ENCODE measurements around the gene C15orf39. TPM values are rescaled to one million over a fixed set of nuclear protein-coding genes. Genes with fewer than 3 reads are reported as not detected.

The C15orf39 gene
- total RNA-seq, 2 experiments from 2014 or later: 62.8 to 63.0 TPM

DNA sequence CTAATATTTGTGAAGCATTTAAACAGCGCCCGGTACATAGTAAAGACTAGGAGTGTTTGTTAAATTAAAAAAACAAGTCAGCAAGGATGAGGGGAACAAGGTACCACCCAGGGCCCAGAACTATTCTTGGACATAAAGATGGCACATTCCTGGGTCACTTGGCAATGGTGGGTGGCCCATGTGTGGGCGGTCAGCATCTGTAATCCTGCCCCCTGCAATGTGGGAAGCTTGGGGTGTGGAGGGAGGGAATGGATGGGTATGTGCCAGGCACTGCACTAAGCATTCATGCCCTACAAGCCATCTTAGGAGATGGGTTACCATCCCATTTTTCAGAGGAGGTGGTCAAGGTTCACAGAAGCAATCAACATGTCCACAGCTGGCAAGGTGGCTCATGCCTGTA lies 7.3 kb upstream of the C15orf39 start:
- Mint-ChIP-seq H3K4me3 (no peak overlapping the region), H3K27me3 (no peaks in the 10 kb centered on the region), H3K27ac (no peak overlapping the region), H3K4me1 (peaks cover 15% of the 10 kb centered on the region), H3K9me3 (ENCODE audit: low read depth) (no peaks in the 10 kb centered on the region), H3K36me3 (no peaks in the 10 kb centered on the region)
- ATAC-seq: no peak
- CTCF ChIA-PET: interaction anchor here (3.8 kb wide), 1 partner anchor 151 kb away, joined by 13 read pairs; no protein-coding TSS in a partner anchor
- no peak for DNase-seq

- Mint-ChIP-seq H3K4me1 (peaks cover 23% of the 10 kb centered on the region), H3K36me3 (no peaks in the 10 kb centered on the region)
These were observed 6.4 kb upstream of the C15orf39 start for GRCh38 chr15:75195122-75195765.

DNA sequence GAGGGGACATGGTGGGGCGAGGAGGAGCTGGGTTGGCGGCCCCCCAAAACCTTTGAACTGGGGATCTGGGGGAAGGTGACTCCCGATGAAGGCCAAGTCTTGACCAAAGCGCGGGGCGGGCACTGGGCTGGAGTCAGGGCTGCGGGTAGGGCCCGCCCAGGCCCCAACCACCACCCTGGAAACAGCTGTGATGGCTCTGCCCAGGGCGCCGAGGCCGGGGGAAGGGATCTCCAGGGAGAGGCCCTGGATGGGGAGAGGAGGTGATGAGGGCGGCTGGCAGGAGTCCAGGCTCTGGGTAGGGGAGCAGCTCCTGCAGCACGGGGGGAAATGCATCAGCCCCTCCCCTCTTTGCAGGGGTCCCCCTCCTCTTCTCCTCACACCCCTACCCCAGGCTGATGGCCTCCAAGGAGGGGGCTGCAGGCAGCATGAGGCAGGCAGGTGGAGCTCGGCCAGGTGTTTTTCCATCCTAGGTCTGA lies 5.9 kb upstream of the C15orf39 start:
- no peaks in the 10 kb centered on the region for H3K36me3 Mint-ChIP-seq
- ATAC-seq (no peak), DNase-seq (no peak)
- peaks cover 29% of the 10 kb centered on the region for H3K4me1 Mint-ChIP-seq
- H3K9me3 Mint-ChIP-seq (ENCODE audit: low read depth): no peaks in the 10 kb centered on the region
- H3K27ac Mint-ChIP-seq: no peak overlapping the region
- H3K4me3 Mint-ChIP-seq: no peak overlapping the region
- CTCF ChIA-PET: interaction anchor here (0.9 to 1.9 kb wide), 3 partner anchors 8 to 24 kb away, joined by 3 to 5 read pairs (median 4); no protein-coding TSS in a partner anchor
- no peaks in the 10 kb centered on the region for H3K27me3 Mint-ChIP-seq

More at GRCh38 chr15:75195122-75195765, 6.4 kb upstream of the C15orf39 start:
- no peak for DNase-seq
- Mint-ChIP-seq H3K27me3 (no peaks in the 10 kb centered on the region), H3K9me3 (ENCODE audit: low read depth) (no peaks in the 10 kb centered on the region), H3K4me3 (no peak overlapping the region), H3K27ac (no peak overlapping the region)
- ATAC-seq: no peak
- CTCF ChIA-PET: interaction anchor here (1.9 to 3.8 kb wide), 2 partner anchors 8 to 152 kb away, joined by 5 to 13 read pairs; no protein-coding TSS in a partner anchor

- no peaks in the 10 kb centered on the region for H3K27me3 Mint-ChIP-seq
- ATAC-seq (no peak), DNase-seq (no peak)
- peaks cover 35% of the 10 kb centered on the region for H3K4me1 Mint-ChIP-seq
- CTCF ChIA-PET: interaction anchor here (1.1 to 1.9 kb wide), 3 partner anchors 10 to 168 kb away, joined by 3 to 5 read pairs (median 4); no protein-coding TSS in a partner anchor
- H3K9me3 Mint-ChIP-seq (ENCODE audit: low read depth): no peaks in the 10 kb centered on the region
- no peak overlapping the region for H3K27ac Mint-ChIP-seq
- no peak overlapping the region for H3K4me3 Mint-ChIP-seq
- H3K36me3 Mint-ChIP-seq: no peaks in the 10 kb centered on the region
These were observed 4.5 kb upstream of the C15orf39 start for GRCh38 chr15:75197062-75197630.

GRCh38 chr15:75198560-75199356 lies 2.9 kb upstream of the C15orf39 start:
- no peaks in the 10 kb centered on the region for H3K9me3 Mint-ChIP-seq (ENCODE audit: low read depth)
- CTCF ChIA-PET: interaction anchor here (0.9 to 4.4 kb wide), 6 partner anchors 16 to 175 kb away, joined by 3 to 29 read pairs (median 7); partner anchors contain the start of gene PPCDC
- DNase-seq (peak; percentile 85), ATAC-seq (peak; percentile 27)
- H3K27me3 Mint-ChIP-seq: no peaks in the 10 kb centered on the region
- H3K4me3 Mint-ChIP-seq: peak overlapping the region; percentile 57
- peaks cover 4% of the 10 kb centered on the region for H3K36me3 Mint-ChIP-seq
- H3K4me1 Mint-ChIP-seq: peaks cover 41% of the 10 kb centered on the region
- H3K27ac Mint-ChIP-seq: peak overlapping the region; percentile 72

- Mint-ChIP-seq H3K4me1 (peaks cover 48% of the 10 kb centered on the region), H3K36me3 (peaks cover 6% of the 10 kb centered on the region), H3K9me3 (ENCODE audit: low read depth) (no peaks in the 10 kb centered on the region), H3K4me3 (peak overlapping the region; percentile 57), H3K27me3 (no peaks in the 10 kb centered on the region), H3K27ac (peak overlapping the region; percentile 72)
- DNase-seq (peak; percentile 50), ATAC-seq (no peak)
- CTCF ChIA-PET: interaction anchor here (0.9 to 4.4 kb wide), 8 partner anchors 17 to 176 kb away, joined by 3 to 29 read pairs (median 7); partner anchors contain the start of gene PPCDC
These were observed 2.2 kb upstream of the C15orf39 start for GRCh38 chr15:75199357-75199940.

DNA sequence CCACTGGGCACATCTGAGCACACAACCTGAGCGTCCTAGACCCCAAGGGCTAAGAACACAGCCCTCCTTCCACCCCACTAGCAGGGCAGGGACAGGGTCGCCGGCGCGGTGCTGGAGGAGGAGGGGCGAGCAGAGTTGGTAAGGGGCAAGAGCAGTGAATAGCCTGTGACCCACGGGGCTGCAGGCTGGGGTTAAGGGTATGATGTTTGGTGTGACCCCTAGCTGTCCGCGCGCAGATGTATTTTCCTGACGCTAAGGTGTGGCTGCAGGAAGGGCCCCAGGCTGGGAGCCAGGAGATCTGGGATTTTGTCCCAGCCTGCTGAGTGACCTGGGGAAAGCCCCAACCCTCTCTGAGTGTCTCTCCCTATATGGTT lies 1.3 kb upstream of the C15orf39 start:
- ATAC-seq (no peak), DNase-seq (no peak)
- Mint-ChIP-seq H3K27ac (peak overlapping the region; percentile 84), H3K4me1 (peaks cover 56% of the 10 kb centered on the region), H3K27me3 (no peaks in the 10 kb centered on the region), H3K9me3 (ENCODE audit: low read depth) (no peaks in the 10 kb centered on the region), H3K36me3 (peaks cover 9% of the 10 kb centered on the region), H3K4me3 (peak overlapping the region; percentile 93)
- CTCF ChIA-PET: interaction anchor here (1.2 to 4.4 kb wide), 10 partner anchors 13 to 174 kb away, joined by 3 to 29 read pairs (median 6); no protein-coding TSS in a partner anchor

GRCh38 chr15:75200765-75201615 lies 692 bp upstream of the C15orf39 start:
- H3K4me1 Mint-ChIP-seq: peaks cover 56% of the 10 kb centered on the region
- H3K4me3 Mint-ChIP-seq: peak overlapping the region; percentile 93
- CTCF ChIA-PET: interaction anchor here (0.7 to 4.4 kb wide), 29 partner anchors 9 to 244 kb away, joined by 3 to 29 read pairs (median 4); partner anchors contain the start of genes PPCDC and RPP25
- H3K27ac Mint-ChIP-seq: peak overlapping the region; percentile 84
- no peaks in the 10 kb centered on the region for H3K27me3 Mint-ChIP-seq
- no peak for ATAC-seq
- DNase-seq: peak; percentile 74
- peaks cover 10% of the 10 kb centered on the region for H3K36me3 Mint-ChIP-seq
- no peaks in the 10 kb centered on the region for H3K9me3 Mint-ChIP-seq (ENCODE audit: low read depth)

DNA sequence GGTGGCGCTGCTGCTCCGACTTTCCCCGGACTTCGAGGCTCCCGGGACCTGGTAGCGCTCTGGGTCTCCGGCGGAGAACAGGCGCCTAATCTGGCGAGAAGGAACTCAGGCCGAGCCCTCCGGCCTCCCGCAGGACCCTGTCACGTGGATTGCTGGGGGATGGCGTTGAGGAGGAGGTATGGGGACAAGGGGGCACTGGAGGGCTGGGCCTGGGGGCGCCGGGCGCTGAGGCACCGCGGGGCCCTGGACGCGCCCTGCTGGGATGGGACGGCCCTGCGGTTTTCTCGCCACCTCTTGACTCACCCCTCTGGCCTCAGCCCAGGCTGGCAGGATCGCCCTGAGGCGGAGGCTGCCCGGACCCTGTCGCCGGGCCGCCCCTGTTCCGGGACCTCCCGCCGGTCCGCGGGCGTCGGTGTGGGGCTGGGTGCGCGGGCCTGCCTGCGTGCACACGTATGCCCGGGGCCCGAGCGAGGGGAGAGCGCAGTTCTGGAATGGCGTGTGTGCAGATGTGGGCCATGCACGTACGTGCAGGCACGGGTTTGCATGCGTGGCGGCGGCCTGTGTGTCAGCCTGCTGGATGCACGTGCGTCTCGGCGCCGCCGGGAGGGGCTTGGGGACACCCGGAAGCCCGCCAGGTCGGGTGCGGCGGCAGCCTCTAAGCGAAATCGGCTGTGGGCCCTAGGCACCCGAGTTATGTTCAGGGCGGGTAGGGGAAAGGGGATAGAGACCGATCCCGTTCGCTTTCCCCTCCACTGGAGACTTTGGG lies 752 bp downstream of the C15orf39 start:
- CTCF ChIA-PET: interaction anchor here (0.7 to 4.4 kb wide), 21 partner anchors 10 to 182 kb away, joined by 3 to 68 read pairs (median 5); partner anchors contain the start of gene PPCDC
- Mint-ChIP-seq H3K27me3 (no peaks in the 10 kb centered on the region), H3K27ac (peak overlapping the region; percentile 89), H3K36me3 (peaks cover 14% of the 10 kb centered on the region), H3K4me1 (peaks cover 56% of the 10 kb centered on the region), H3K4me3 (peak overlapping the region; percentile 93), H3K9me3 (ENCODE audit: low read depth) (no peaks in the 10 kb centered on the region)
- ATAC-seq: peak; percentile 56
- DNase-seq: peak; percentile 93

DNA sequence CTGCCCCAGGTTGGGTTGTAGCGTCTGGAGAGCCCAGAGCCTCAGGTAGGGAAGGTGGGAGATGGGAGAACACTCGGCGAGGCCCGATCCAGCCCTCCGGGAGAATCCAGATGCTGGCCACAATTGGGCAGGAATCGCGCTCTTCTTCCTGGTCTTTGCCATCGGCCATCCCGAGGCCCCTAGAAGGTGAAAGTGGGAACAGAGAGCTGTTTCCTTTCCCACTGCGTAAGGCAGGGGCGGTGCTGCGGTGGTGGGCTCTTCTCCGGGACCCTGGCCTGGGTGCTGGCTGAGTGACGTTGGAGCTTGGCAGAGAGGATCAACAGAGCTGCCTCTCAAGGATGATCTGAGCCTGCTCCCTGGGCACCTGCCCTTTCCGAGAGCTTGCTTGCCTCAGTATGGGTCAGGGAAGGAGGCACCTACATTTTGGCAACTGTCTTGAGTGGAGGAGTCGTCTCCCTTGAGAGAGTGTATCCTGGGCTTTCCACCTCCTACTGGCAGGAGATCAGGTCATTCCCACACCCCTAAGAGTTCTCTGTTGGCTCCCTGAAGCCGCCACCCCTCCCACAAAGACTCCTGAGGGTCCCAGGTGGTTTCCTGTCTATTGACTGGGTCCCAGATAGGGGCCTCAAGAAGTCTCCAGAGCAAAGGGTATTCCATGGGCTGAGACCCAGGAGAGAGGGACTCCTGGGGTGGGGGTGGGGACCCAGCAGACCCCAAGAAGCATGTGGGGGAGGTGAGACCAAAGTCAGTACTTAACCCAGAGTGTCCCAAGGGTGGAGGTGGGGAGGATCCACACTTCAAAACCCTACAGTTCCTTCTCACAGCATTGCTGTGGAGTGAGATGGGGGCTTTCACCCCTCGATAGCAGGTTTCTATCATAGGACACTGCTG lies 1.6 kb downstream of the C15orf39 start:
- H3K27ac Mint-ChIP-seq: peak overlapping the region; percentile 89
- CTCF ChIA-PET: interaction anchor here (0.8 to 3.9 kb wide), 18 partner anchors 12 to 1209 kb away, joined by 3 to 68 read pairs (median 4); partner anchors contain the start of genes PML and PPCDC
- peaks cover 18% of the 10 kb centered on the region for H3K36me3 Mint-ChIP-seq
- peak overlapping the region; percentile 93 for H3K4me3 Mint-ChIP-seq
- H3K27me3 Mint-ChIP-seq: no peaks in the 10 kb centered on the region
- no peaks in the 10 kb centered on the region for H3K9me3 Mint-ChIP-seq (ENCODE audit: low read depth)
- peak; percentile 52 for DNase-seq
- ATAC-seq: no peak
- H3K4me1 Mint-ChIP-seq: peaks cover 56% of the 10 kb centered on the region

DNA sequence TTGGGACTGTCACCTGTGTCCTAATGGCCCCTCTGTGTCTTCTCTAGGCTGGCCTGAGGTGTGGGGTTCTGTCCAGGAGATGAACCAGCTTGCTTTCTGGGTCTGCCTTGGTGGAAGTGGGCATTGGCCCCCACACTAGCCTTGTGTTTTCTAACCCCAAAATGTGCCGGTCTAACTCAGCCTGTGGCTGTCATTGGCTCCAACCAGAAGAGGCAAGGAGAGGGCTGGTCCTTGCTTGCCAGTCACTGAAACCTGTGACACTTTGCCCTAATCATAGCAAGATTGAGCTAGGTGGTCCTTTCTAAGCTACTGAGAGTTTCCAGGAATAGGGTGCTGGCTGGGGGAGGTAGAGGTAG lies 2.2 kb downstream of the C15orf39 start:
- ATAC-seq: no peak

More for the DNA sequence above, 2.2 kb downstream of the C15orf39 start:
- DNase-seq: peak; percentile 63
- H3K27ac Mint-ChIP-seq: peak overlapping the region; percentile 89
- peaks cover 53% of the 10 kb centered on the region for H3K4me1 Mint-ChIP-seq
- H3K27me3 Mint-ChIP-seq: no peaks in the 10 kb centered on the region
- H3K9me3 Mint-ChIP-seq (ENCODE audit: low read depth): no peaks in the 10 kb centered on the region
- peak overlapping the region; percentile 93 for H3K4me3 Mint-ChIP-seq
- peaks cover 21% of the 10 kb centered on the region for H3K36me3 Mint-ChIP-seq
- CTCF ChIA-PET: interaction anchor here (0.6 to 3.9 kb wide), 25 partner anchors 8 to 1231 kb away, joined by 3 to 68 read pairs (median 4); partner anchors contain the start of genes PML, PPCDC and RPP25

Measured in activated CD8-positive, alpha-beta memory T cell treated with anti-CD3 and anti-CD28 coated beads, Interleukin-2, amount 10 ng/mL, durations not matched to agents 7 days and 5 days (primary cell).